HG03196 (cell line): ENCODE measurements around the gene SMC1B.
"Not testable (repeated sequence)": the region's sequence is repeated elsewhere in the genome, so short reads cannot be mapped to it uniquely, and the experiment has no call there.

Source experiments
- ATAC-seq: cut with Tn5 transposase; IDR thresholded peaks from one replicate; pipeline ENCODE4 v1.9.1; 2021; ENCODE audit not compliant: unreplicated experiment

SMC1B gene, protein sequence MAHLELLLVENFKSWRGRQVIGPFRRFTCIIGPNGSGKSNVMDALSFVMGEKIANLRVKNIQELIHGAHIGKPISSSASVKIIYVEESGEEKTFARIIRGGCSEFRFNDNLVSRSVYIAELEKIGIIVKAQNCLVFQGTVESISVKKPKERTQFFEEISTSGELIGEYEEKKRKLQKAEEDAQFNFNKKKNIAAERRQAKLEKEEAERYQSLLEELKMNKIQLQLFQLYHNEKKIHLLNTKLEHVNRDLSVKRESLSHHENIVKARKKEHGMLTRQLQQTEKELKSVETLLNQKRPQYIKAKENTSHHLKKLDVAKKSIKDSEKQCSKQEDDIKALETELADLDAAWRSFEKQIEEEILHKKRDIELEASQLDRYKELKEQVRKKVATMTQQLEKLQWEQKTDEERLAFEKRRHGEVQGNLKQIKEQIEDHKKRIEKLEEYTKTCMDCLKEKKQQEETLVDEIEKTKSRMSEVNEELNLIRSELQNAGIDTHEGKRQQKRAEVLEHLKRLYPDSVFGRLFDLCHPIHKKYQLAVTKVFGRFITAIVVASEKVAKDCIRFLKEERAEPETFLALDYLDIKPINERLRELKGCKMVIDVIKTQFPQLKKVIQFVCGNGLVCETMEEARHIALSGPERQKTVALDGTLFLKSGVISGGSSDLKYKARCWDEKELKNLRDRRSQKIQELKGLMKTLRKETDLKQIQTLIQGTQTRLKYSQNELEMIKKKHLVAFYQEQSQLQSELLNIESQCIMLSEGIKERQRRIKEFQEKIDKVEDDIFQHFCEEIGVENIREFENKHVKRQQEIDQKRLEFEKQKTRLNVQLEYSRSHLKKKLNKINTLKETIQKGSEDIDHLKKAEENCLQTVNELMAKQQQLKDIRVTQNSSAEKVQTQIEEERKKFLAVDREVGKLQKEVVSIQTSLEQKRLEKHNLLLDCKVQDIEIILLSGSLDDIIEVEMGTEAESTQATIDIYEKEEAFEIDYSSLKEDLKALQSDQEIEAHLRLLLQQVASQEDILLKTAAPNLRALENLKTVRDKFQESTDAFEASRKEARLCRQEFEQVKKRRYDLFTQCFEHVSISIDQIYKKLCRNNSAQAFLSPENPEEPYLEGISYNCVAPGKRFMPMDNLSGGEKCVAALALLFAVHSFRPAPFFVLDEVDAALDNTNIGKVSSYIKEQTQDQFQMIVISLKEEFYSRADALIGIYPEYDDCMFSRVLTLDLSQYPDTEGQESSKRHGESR

DNA sequence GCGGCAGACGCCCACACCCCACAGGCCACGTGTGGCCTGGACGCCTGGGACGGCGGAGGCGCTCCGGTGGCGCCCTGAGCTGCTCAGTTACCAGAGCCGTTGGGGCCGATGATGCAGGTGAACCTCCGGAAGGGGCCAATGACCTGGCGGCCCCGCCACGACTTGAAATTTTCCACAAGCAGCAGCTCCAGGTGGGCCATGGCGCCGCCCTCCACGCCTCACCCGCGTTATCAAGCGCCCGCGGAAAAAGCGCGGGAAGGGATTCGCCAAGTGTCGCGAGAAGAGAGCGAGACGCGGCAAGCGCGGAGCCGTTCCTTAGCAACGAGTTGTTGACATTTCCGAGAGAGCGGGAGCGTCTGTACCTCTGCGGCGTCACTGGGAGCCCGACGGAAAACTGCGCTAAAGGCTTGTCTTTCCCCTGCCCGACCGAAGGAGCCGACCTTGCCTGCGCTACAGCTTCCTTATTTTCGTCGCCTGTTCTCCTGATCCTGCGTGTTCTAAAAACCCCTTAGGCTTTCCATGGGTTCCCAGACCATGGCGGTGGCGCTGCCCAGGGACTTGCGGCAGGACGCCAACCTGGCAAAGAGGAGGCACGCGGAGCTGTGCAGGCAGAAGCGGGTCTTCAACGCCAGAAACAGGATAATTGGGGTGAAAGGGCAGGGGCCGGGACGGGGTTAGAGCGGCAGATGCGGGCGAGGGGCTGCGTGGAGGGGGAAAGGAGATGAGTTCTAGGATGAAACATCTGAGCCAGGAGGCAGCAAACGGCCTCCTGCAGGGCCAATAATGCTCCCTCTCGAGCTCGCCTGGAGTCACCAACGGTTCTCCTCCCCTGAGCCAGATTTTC is at the start of gene SMC1B, which contains the start of gene RIBC2:
Gene SMC1B (minus strand): TSS at position 232 of the 844 bp plus-strand sequence. CDS start 32 bp downstream, at position 200.
Gene RIBC2 (plus strand): TSS at position 326 of the 844 bp plus-strand sequence. CDS start 194 bp downstream, at position 520.
- no peak for ATAC-seq

DNA sequence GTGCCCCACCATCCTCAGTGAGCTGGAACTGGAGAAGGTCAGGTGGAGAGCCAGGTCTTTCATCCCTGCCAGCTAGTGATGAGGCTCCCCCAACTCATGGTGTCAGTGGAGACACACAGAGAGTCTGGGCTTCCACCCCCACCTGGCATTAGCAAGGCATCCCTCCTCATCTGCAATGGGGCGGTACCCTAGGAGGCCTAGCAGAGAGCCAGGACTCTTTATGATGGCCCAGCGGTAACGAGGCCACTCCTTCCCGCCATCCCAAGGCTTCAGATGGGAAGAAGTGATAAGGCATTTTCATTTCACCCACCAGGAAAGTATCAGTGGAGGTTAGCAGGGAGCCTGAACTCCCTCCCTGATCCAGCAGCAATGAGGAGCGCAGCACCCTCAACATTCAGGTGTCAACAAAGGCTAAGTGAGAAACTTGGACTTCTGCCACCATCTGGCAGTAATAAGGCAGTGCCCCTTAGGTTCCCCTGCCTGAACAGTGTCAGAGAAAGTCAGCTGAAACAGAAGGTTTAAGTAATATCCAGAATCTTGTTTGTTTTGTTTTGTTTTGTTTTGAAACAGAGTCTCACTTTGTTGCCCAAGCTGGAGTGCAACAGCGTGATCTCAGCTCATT is 48.7 kb upstream of the SMC1B start:
- ATAC-seq: no peak

DNA sequence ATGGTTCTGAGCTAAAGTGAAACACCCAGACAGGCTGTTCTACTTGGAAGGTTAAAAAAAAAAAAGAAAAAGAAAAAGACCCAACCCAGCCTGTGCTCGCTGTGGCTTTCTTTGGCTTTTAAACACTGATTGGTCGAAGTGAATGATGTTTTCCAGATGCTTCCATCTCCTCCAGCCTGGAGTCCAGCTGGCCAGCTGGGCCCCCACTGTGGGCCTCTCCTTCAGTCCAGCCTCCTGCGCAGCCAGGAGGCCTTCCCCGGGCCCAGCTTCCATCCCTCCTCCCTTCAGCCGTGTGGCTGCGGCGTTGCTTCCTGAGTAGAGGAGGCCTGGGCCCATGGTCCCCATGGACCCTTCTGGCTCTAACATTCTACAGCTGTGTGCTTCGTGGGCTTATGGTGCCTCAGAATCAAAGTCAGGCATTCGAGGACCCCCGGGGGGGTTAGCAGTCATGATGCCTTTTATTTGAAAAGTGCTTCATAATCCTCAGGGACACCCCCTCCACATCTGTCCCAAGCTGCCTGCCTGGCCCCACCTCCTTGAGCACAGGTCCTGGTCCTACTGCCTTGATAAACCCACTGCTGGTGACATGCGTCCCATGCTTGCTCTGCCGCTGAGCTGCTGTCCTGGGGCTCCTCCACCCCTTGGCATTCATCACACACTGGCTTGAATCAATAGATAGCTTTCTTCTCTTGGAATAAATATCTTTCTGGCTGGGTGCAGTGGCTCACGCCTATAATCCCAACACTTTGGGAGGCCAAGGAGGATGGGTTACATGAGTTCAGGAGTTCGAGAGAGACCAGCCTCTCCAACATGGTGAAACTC is 47.1 kb upstream of the SMC1B start:
- ATAC-seq: no peak

DNA sequence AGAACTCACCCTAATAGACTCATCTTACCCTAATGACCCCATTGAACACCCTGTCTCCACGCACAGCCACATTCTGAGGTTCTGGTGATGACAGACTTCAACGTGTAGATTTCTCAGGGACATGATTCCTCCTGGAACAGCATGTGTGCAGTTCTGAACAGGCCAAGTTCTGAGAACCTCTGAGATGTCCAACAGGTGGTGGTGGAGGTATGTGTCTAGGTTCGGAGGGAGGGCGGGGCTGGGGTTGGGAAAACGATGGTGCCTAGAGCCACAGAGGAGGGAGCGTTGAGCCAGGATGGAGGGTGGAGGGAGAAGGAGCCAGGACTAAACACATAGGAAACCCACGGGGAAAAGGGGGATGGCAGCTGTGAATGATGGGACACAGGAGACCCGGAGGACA is 45.8 kb upstream of the SMC1B start:
- ATAC-seq: no peak

DNA sequence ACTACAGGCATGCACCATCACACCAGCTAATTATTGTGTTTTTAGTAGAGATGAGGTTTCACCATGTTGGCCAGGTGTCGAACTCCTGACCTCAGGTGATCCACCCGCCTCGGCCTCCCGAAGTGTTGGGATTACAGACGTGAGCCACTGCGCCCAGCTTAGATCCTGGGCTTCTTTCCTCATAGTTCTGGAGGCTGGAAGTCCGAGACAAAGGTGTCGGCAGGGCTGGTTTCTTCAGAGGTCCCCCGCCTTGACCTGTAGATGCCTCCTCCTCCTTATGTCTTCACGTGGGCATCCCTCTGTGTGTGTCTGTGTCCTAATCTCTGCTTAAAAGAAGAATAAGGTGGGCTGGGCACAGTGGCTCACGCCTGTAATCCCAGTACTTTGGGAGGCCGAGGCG is 45.1 kb upstream of the SMC1B start:
- ATAC-seq: no peak

DNA sequence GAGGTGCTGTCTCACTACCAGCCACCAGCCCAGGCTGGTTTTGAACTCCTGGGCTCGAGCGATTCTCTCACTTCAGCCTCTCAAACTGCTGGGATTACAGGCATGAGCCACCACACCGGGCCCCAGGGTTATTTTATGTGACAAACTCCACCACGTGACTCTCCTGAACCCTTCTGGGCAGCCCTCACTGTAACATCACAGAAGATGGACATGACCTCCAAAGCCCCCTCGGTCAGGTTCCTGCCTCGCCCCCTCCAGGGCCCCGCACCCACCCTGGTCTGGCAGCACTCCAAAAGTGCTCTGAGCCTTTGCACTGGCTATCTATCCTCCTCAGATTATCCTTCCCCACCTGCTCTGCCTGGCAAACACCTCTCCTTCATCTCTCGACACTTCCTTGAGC is 43.4 kb upstream of the SMC1B start:
- ATAC-seq: no peak

DNA sequence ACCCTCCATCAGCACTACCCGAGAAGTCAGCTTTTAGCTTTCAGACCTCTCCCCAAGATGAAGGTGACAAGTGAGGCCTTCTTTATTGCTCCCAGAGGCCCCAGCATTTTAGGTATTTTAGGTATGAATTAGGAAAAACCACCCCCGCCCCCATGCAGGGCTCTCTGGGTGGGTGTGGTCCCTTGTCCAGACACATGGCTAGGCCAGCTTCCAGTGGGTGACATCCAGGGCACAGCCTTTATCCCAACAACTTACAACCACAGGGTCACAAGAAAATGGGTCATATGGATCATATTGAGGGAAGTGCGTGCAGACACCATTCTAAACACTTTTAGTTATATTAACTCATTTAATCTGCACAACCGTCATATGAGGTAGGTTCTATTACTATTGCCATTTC is 42.2 kb upstream of the SMC1B start:
- no peak for ATAC-seq

DNA sequence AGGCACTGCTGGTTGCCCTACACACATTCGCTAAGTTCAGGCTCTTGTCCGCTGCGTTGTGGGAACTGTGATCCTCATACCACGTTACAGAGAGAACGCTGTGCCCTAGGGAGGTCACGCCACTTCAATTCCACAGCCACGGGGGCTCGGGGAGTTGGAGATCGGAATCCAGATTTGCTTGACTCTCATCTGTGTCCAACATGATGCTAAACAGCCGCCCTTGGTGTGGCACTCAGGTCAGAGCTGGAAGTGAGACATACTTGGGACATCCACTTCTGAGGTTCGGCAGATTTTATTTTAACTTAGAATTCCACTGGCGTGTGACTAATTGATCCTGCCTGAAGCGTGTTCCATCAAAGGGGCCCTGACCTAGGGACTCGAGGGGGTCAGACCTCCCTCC is 41.8 kb upstream of the SMC1B start:
- ATAC-seq: no peak

DNA sequence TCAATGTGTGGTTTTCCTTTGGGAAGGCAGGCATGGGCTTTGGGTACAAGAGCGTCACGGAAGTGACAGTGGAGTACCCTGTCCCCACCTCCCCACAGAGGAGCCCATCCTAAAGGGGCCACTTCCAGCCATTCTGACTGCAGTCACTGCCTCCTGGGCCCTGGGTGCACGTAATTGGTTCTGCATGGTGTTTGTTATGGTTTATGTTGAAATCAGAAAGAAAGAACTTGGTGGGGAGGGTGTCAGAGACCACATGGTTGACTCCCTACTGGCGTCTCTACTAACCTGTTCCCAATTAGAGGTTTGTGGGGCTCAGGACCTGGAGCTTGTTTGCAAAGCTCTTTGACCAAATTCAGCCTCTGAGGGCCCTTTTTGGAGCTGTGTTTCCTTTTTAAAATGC is 40.9 kb upstream of the SMC1B start:
- ATAC-seq: no peak

DNA sequence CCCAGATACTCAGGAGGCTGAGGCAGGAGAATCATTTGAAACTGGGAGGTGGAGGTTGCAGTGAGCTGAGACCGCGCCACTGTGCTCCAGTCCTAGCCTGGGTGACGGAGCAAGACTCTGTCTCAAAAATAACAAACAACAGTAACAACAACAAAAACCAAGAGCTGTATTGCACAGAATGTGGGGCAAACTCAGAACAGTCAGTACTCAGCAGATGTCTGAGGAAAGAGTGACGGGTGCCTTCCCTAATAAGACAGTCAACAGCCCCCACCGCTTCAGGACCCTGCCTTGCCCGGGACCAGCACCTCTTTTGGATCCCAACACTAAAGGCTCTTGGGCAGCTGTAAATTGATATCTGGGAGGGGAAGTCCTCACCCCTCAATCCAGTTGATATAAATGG is 40.4 kb upstream of the SMC1B start:
- ATAC-seq: no peak

DNA sequence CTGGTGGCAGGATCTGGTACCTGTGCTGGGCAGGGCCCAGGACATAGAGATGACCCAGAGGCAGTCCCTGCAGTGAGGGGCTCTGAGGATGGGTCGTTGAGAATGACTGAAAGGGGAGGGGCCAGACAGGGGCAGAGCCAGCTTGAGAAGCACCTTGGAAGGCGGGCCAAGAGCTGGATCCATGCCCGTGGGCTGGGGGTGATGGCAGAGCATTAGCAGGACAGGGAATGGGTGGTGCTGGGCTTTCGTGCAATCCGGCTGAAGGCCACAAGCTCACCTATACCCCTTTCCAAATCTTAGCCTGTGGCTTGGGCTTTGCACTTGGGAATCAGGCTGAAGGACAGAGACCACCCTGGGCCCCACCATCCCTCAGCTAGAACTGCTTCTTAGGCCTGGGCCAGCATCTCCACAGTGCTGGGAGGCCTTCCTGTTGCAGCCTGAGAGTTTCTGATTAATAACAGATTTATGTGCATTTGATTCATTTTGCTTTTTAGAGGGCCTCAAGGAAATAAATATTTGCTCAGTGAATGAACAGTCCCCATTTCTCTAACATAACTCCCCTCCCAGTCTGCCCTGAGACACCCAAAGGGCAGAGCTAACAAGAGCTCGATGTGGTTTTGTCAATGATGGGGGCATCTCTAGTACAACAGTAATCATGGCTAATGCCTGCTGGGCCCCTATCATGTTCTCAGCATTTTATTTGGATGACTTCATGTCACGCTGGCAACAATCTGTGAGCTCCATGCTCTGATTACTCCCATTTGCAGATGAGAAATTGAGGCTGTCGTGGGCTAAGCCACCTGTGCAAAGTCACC is 39.4 kb upstream of the SMC1B start:
- no peak for ATAC-seq

DNA sequence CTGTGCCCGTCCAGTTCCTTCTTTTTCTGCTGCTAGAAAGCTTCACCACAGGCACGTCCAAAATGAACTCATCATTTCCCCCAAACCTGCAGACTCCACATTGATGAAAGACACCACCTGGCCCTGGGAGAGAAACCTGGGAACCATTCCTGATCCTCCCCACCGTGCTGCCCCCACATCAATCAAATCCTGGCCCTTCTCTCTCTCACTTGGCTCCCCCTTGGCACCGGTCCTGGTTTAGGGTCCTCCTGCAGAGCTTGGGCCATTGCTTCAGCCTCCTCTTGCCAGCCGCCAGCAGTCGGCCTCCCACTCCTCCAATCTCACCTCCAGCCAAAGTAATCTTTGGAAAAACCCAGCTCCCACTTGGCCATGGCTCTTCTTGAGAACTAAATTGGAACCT is 38.6 kb upstream of the SMC1B start:
- ATAC-seq: no peak

DNA sequence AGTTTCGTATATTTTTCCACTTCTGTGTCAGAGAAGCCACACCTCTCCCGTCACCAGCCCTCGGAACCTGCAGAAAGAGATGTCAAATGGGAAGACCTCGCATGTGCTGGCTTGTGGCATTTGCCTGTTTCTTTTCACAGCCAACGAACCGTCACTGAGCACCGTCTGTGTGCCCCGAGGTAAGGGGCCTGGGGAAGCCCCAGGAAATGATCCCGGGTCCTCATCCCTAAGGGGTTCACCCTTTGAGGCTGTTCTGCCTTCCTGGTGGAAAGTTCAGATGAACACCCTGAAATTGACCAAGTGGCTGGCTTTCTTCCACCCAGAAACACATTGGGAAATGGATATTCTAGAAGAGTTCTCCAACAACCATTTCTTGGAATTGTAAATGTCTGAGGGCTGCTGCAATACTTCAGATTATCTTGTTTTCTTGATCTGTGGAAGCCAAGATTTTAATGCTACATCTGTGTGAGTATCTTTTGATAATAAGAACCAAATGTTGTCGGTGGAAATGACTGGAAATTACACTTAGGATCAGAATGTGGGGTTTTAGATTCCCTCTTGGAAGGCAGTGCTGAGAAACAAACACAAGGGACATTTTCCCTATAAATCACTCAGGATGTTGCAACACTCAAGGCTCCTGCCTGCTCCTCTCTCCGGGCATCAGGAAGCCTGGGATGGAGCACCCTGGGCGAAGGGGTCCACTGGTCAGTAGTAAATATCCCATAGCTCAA is 37.7 kb upstream of the SMC1B start:
- ATAC-seq: no peak

DNA sequence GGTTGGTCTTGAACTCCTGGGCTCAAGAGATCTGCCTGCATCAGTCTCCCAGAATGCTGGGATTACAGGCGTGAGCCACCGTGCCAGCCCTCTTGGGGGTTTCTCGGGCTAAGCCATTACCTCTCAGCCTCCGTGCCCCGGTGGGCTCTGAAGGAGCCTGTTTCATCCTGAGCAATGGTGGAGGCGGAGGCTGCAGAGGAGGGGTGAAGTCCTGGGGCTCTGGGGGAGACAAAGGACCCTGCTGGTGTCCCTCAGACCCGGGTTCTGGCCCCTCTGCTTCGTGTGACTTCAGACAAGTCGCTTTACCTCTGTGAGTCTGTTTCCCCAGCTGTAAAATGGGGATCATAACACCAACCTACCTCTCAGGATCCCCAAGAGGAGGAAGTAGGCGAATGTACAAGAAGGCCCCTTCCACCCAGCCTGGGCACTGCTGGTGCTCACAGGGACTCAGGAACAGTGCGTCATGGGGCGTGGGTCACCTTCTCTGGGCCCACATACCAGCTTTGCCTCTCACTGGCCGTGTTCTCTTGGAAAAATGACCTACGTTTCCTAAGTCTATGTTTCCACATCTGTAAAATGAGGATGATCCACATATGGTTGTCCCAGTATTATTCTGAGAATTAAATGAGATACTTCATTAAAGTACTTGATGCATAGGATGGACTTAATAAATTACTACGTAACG is 36.8 kb upstream of the SMC1B start:
- no peak for ATAC-seq

DNA sequence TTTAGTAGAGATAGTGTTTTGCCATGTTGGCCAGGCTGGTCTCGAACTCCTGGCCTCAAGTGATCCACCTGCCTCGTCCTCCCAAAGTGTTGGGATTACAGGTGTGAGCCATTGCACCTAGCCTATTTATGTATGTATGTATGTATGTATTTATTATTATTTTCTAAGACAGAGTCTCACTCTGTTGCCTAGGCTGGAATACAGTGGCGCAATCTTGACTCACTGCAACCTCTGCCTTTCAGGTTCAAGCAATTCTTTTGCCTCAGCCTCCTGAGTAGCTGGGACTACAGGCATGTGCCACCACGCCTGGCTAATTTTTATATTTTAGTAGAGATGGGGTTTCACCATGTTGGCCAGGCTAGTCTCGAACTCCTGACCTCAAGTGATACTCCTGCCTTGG is 36.0 kb upstream of the SMC1B start:
- not testable (repeated sequence) for ATAC-seq

DNA sequence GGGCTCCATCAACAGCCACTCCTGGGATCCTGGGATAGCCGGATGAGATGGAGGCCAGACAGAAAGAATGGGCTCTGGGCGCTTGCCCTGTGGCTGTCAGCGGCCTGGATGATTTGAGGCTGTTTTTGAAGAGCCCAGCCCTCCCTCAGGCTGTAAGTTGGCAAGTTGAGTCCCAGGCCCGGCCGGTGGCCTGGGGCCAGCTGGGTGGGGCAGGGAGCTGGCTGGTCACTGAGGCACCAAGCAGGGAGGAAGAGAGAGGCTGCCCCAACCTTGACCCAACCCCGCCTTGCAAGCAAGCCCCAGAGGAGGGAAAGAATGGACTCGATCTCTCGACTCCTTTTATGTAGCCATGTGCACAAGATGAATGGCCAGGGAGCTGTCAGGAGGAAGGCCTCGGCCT is 35.0 kb upstream of the SMC1B start:
- no peak for ATAC-seq

DNA sequence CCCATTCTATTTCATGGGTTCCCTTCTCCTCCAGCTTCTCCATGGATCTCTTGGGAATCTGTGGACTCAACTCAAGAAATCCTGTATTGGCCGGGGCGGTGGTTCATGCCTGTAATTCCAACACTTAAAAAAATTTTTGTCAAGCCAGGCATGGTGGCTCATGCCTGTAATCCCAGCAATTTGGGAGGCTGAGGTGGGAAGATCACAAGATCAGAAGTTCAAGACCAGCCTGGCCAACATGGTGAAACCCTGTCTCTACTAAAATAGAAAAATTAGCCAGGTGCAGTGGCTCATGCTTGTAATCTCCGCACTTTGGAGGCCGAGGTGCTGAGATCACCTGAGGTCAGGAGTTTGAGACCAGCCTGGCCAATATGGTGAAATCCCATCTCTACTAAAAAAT is 34.2 kb upstream of the SMC1B start:
- not testable (repeated sequence) for ATAC-seq
